Left ventricle myocardium inferior (tissue), 1 donor: Measurements from ENCODE around the gene SGCE. TPM values are rescaled to one million over a fixed set of nuclear protein-coding genes. Genes with fewer than 3 reads are reported as not detected.

Experiments
- DNase-seq: peaks from one replicate; pipeline ENCODE4 v3.0.0-alpha.2; 2020
- H3K27ac ChIP-seq: fragments of 200-600 bp; replicated peaks from 2 replicates; pipeline ENCODE4 v1.8.0; 2021
- H3K27me3 ChIP-seq: fragments of 200-600 bp; 2 replicates; pipeline ENCODE4 v1.8.0; 2021; ENCODE audit warnings: low read depth
- H3K36me3 ChIP-seq: fragments of 200-600 bp; 2 replicates; pipeline ENCODE4 v1.8.0; 2021
- H3K4me1 ChIP-seq: fragments of 200-600 bp; 2 replicates; pipeline ENCODE4 v1.8.0; 2021
- H3K4me3 ChIP-seq: fragments of 200-600 bp; 2 replicates; pipeline ENCODE4 v1.8.0; 2021; ENCODE audit warnings: mild to moderate bottlenecking, moderate library complexity
- H3K9me3 ChIP-seq: fragments of 200-600 bp; replicated peaks from 2 replicates; pipeline ENCODE4 v1.8.0; 2021
- intact Hi-C: fragments of 100-400 bp; cut with micrococcal nuclease; formaldehyde crosslinking; loops from one replicate; pipeline ENCODE4 v1.11.0; 2022
- total RNA-seq: library from RNA; stranded (reverse); fragmentation: NEBNext Ultra II Directional; extraction: Animal tissue kit (Norgen Biotek cat#: 25700); gene quantifications from one replicate; pipeline ENCODE4 v1.2.1, GENCODE V29; 2021
- TF ChIP-seq, protein P1 (sequence below): fragments of 200-600 bp; IDR thresholded peaks from 2 replicates; pipeline ENCODE4 v1.8.0; 2021; ENCODE audit warnings: antibody characterized with exemption, mild to moderate bottlenecking, borderline replicate concordance
- donor health status: DM: no; HTN: yes; CAD: no; lungs with severe emphysema.

Gene SGCE
- total RNA-seq, 1 donor from 2014 or later, result 20.1 TPM

DNA sequence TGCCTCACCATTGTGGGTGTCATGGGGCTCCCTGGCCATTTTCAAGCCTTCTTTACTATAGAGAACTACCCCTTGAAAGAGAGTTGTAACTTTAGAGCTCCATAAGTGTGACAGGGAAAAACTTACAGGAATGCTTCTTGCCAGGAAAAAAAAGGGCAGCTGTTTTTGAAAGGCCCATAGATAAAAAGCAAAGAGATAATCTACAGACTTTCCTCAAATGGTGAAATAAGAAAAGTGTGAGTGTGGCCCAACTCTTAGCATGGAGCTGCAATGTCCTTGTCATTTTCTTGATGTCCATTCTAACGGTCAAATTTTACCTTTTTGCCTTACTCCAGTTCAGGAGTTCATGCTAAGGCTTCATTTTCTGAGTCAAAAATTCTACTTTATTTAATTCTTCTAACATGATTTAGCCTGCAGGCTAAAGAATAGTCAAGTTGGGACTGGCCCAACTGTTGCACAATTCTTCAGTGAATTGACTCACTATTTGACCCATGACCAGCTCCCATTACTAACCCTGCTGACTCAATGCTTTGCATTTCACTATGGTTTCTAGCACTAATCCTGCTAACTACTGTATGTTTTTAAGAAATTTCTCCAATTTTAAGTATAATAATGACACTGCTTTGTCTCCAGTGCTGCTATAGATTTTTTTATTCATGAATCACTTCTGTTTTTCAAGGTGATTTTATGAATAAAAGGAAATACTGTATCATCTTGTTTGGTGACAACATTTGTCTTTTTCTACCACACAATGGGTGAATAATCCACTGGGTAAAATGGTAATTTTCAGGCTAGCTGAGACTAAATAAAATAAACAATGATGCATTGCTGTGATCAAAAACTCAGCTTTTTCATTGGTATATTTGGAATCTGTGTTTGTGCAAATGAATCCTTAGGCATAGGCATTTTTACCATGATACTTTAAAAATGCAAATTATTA is 41.4 kb upstream of the SGCE start:
- DNase-seq, result no peak
- Histone ChIP-seq H3K9me3 (peaks cover 5% of the 10 kb centered on the region), H3K27ac (peak overlapping the region; percentile 48), H3K27me3 (no peaks in the 10 kb centered on the region), H3K4me1 (no peaks in the 10 kb centered on the region), H3K4me3 (no peak overlapping the region), H3K36me3 (no peaks in the 10 kb centered on the region)
- TF ChIP-seq, protein P1, sequence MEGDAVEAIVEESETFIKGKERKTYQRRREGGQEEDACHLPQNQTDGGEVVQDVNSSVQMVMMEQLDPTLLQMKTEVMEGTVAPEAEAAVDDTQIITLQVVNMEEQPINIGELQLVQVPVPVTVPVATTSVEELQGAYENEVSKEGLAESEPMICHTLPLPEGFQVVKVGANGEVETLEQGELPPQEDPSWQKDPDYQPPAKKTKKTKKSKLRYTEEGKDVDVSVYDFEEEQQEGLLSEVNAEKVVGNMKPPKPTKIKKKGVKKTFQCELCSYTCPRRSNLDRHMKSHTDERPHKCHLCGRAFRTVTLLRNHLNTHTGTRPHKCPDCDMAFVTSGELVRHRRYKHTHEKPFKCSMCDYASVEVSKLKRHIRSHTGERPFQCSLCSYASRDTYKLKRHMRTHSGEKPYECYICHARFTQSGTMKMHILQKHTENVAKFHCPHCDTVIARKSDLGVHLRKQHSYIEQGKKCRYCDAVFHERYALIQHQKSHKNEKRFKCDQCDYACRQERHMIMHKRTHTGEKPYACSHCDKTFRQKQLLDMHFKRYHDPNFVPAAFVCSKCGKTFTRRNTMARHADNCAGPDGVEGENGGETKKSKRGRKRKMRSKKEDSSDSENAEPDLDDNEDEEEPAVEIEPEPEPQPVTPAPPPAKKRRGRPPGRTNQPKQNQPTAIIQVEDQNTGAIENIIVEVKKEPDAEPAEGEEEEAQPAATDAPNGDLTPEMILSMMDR, result no peak
- intact Hi-C loops, result no loop called here

DNA sequence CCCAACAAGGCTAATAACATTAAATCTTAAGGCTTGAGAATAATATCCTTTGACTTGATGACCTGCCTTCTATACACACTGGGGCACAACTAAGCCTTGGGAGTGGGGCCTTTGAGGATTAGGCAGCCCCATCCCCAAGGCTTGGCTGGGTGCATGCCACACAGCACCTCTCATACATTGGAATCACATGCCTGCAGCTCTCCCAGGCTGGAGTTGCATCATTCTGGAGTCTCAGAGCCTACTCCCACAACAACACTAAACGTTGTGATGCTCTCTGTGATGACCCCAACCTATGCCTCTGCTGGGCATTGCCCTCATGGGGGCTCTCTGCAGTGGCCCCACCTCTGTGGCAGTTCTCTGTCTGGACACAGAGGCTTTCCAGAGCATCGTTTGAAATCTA is 31.9 kb upstream of the SGCE start:
- Histone ChIP-seq H3K27ac (no peak overlapping the region), H3K4me1 (no peaks in the 10 kb centered on the region), H3K9me3 (no peaks in the 10 kb centered on the region), H3K36me3 (no peaks in the 10 kb centered on the region), H3K4me3 (no peak overlapping the region), H3K27me3 (no peaks in the 10 kb centered on the region)
- TF ChIP-seq, protein P1, result no peak
- DNase-seq, result no peak
- intact Hi-C loops, result no loop called here

DNA sequence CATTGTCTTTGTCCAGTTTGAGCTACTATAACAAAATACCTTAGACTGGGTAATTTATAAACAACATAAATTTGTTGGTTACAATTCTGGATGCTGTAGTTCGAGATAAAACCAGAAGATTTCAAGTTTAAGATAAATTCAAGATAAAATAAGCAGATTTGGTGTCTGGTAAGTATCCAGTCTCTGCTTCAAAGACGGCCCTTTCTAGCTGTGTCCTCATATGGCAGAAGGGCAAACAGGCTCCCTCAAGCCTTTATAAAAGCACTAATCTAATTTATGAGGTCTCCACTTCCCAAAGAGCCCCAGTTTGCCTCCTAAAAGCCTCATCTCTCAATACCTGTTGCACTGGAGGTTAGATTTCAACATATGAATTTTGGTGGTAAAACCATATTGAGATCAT is 31.1 kb upstream of the SGCE start:
- H3K4me1 ChIP-seq, result no peaks in the 10 kb centered on the region
- intact Hi-C loops, result no loop called here
- no peak for DNase-seq
- H3K9me3 ChIP-seq, result no peaks in the 10 kb centered on the region
- H3K27ac ChIP-seq, result no peak overlapping the region
- H3K36me3 ChIP-seq, result no peaks in the 10 kb centered on the region
- H3K4me3 ChIP-seq, result no peak overlapping the region
- TF ChIP-seq, protein P1, result no peak
- H3K27me3 ChIP-seq, result no peaks in the 10 kb centered on the region

DNA sequence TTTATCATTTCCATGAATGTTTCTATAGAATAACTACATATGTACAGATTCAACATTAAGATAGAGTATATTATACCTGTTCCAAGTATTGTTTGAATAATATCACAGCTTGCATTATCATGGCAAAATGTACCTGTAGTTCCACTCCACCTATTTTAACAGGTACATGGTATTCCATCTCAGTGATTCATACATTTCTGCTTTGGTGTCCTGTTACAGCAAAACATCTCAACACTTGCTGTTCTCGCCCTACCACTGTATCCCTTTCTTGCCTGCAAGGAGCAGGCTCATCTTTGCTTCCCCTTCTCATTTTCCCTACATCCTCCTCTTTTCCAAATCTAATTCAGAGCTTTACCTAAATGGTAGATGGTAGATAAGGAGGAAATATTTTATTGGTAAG is 27.1 kb upstream of the SGCE start:
- H3K36me3 ChIP-seq, result no peaks in the 10 kb centered on the region
- H3K4me1 ChIP-seq, result no peaks in the 10 kb centered on the region
- TF ChIP-seq, protein P1, result no peak
- DNase-seq, result no peak
- no peak overlapping the region for H3K27ac ChIP-seq
- intact Hi-C loops, result no loop called here
- H3K9me3 ChIP-seq, result no peaks in the 10 kb centered on the region
- no peak overlapping the region for H3K4me3 ChIP-seq
- H3K27me3 ChIP-seq, result no peaks in the 10 kb centered on the region

DNA sequence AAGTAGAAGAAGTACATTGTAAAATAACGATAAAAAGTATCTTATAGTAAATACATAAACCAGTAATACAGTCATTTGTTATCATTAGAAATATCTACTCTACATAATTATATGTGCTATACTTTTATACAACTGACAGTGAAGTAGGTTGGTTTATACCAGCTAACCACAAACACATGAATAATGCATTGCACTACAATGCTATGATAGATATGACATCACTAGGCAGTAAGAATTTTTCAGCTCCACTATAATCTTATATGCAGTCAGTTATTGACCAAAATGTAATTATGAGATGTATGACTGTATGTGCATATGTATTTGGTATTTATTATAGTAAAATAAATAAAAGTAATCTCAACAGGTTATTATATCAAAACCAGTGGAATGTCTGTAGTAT is 23.4 kb upstream of the SGCE start:
- no peak overlapping the region for H3K27ac ChIP-seq
- intact Hi-C loops, result no loop called here
- no peaks in the 10 kb centered on the region for H3K27me3 ChIP-seq
- H3K4me1 ChIP-seq, result no peaks in the 10 kb centered on the region
- no peak overlapping the region for H3K4me3 ChIP-seq
- H3K36me3 ChIP-seq, result no peaks in the 10 kb centered on the region
- DNase-seq, result no peak
- TF ChIP-seq, protein P1, result no peak
- H3K9me3 ChIP-seq, result no peaks in the 10 kb centered on the region
